AG08396 (cell line): Measurements from ENCODE around the gene DNASE1L2.
A peak's percentile ranks its signal among the peaks of the same experiment; 100 is the strongest.
"Not testable (repeated sequence)": the region's sequence is repeated elsewhere in the genome, so short reads cannot be mapped to it uniquely, and the experiment has no call there.

Experiments used
- DNase-seq: peaks from one replicate; pipeline ENCODE4 v3.0.0; 2012; ENCODE audit warnings: low spot score, mixed read lengths

DNASE1L2 gene

GRCh38 chr16:2236337-2237101, at the start of gene DNASE1L2:
Gene DNASE1L2 (plus strand): TSS chr16:2236444. CDS start chr16:2236817, 373 bp downstream.
- peak; percentile 75 for DNase-seq

- DNase-seq = no peak
These were observed 49.7 kb upstream of the DNASE1L2 start for GRCh38 chr16:2186505-2186904.

GRCh38 chr16:2187212-2187611, 49.0 kb upstream of the DNASE1L2 start:
- DNase-seq = no peak

GRCh38 chr16:2188395-2188794, 47.8 kb upstream of the DNASE1L2 start:
- no peak for DNase-seq

GRCh38 chr16:2189252-2189893, 46.9 kb upstream of the DNASE1L2 start:
- no peak for DNase-seq

- no peak for DNase-seq
These were observed 46.1 kb upstream of the DNASE1L2 start for GRCh38 chr16:2190002-2190658.

GRCh38 chr16:2190659-2191445, 45.4 kb upstream of the DNASE1L2 start:
- DNase-seq = no peak

- no peak for DNase-seq
These were observed 44.9 kb upstream of the DNASE1L2 start for GRCh38 chr16:2191446-2191706.

GRCh38 chr16:2194166-2194834, 41.9 kb upstream of the DNASE1L2 start:
- peak; percentile 45 for DNase-seq

GRCh38 chr16:2194852-2195321, 41.4 kb upstream of the DNASE1L2 start:
- DNase-seq = peak; percentile 48

GRCh38 chr16:2195322-2196161, 40.7 kb upstream of the DNASE1L2 start:
- no peak for DNase-seq

GRCh38 chr16:2196162-2196980, 39.9 kb upstream of the DNASE1L2 start, which contains the start of gene CASKIN1:
Gene CASKIN1 (minus strand): TSS chr16:2196605. CDS start chr16:2196432, 173 bp downstream.
- DNase-seq = peak; percentile 66

GRCh38 chr16:2196981-2197511, 39.2 kb upstream of the DNASE1L2 start:
- no peak for DNase-seq

GRCh38 chr16:2197765-2198164, 38.5 kb upstream of the DNASE1L2 start:
- DNase-seq = no peak

- no peak for DNase-seq
These were observed 38.0 kb upstream of the DNASE1L2 start for GRCh38 chr16:2198283-2198682.

- no peak for DNase-seq
These were observed 37.1 kb upstream of the DNASE1L2 start for GRCh38 chr16:2199095-2199494.

- DNase-seq = no peak
These were observed 36.6 kb upstream of the DNASE1L2 start for GRCh38 chr16:2199621-2200139.

- DNase-seq = no peak
These were observed 35.9 kb upstream of the DNASE1L2 start for GRCh38 chr16:2200313-2200712.

- not testable (repeated sequence) for DNase-seq
These were observed 33.0 kb upstream of the DNASE1L2 start for GRCh38 chr16:2203119-2203688.
